Skeletal muscle satellite cell (primary cell): ENCODE data around the gene SUPV3L1.
A peak's percentile ranks its signal among the peaks of the same experiment; 100 is the strongest.

ENCODE experiments used
- H3K27me3 ChIP-seq: 2 replicates; pipeline ENCODE4 v1.7.0; 2013; ENCODE audit warnings: low read length; ENCODE audit not compliant: control insufficient read depth, insufficient read depth
- H3K36me3 ChIP-seq: 2 replicates; pipeline ENCODE4 v1.7.0; 2013; ENCODE audit warnings: mild to moderate bottlenecking, control low read depth, low read length; ENCODE audit not compliant: insufficient read depth
- H3K4me1 ChIP-seq: 2 replicates; pipeline ENCODE4 v1.7.0; 2013; ENCODE audit warnings: low read length; ENCODE audit not compliant: control insufficient read depth, insufficient read depth
- H3K4me2 ChIP-seq: 2 replicates; pipeline ENCODE4 v1.7.0; 2013; ENCODE audit warnings: mild to moderate bottlenecking, low read length
- H3K4me3 ChIP-seq: 2 replicates; pipeline ENCODE4 v1.7.0; 2013; ENCODE audit warnings: low read length
- H3K9ac ChIP-seq: 2 replicates; pipeline ENCODE4 v1.7.0; 2013; ENCODE audit warnings: mild to moderate bottlenecking, low read depth, low read length, moderate library complexity
- H3K9me3 ChIP-seq: replicated peaks from 2 replicates; pipeline ENCODE4 v1.7.0; 2013; ENCODE audit warnings: mild to moderate bottlenecking, control low read depth, low read length

SUPV3L1 gene

DNA sequence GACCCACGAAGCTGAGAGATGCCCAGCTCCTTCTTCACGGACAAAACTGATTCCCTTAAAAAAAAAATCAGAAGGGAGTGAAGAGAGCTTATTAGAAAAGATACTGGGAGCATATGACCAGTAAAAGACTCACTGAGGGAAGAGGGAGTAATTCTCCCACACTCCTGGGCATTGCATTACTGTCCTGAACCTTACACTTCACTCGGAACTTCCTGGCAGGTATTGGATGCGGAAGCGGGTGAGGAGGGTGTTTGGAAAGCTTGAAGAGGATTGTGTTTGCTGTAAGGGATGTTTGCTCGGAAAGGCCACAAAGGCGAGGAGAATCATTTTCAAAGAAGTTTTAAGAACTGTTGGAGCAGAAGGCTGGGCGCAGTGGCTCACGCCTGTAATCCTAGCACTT lies 40.5 kb downstream of the SUPV3L1 start:
- H3K9me3 ChIP-seq: no peaks in the 10 kb centered on the region
- H3K4me3 ChIP-seq: no peak overlapping the region
- H3K4me2 ChIP-seq: no peak overlapping the region
- no peaks in the 10 kb centered on the region for H3K36me3 ChIP-seq
- peaks cover 23% of the 10 kb centered on the region for H3K4me1 ChIP-seq
- no peak overlapping the region for H3K9ac ChIP-seq
- no peaks in the 10 kb centered on the region for H3K27me3 ChIP-seq

DNA sequence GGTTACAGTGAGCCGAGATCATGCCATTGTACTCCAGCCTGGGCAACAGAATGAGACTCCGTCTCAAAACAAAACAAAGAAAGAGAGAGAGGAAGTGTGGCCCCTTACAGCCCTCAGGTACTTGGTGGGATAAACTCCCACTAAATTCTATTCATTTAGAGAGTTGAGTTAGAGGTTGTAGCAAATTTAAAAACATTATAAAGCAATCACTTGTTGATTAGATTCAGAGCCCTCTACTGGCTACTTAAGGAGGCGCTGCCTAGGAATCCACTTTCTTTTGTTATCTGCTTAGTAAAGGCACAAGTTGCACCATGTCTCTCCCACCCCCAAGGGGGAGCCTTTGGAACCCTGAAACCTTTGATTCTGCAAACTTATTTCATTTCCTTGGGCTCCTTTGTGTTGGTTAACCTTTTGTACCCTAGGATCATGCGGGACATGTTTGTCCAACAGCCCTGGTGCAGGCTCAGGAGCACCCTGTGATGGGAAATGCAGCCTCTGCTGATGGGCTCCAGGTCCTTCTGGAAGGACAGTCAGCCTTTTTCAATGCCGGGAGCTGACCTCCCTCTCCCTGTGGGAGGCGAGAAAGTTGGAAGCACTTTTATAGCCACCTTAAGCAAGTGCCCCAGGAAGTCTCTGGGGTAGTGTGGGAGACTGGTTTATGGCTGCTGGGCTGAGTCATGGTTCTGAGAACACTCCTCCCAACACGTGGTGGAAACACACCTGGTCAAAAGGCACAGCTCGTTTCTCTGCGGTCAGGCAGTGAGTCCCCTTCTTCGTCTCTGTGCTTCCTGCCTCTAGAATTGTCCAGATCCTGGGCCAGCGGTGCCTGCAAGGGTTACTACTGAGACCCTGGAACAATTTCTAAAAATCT lies 42.4 kb downstream of the SUPV3L1 start:
- H3K9ac ChIP-seq: no peak overlapping the region
- no peak overlapping the region for H3K4me3 ChIP-seq
- H3K27me3 ChIP-seq: no peaks in the 10 kb centered on the region
- H3K9me3 ChIP-seq: no peaks in the 10 kb centered on the region
- peaks cover 20% of the 10 kb centered on the region for H3K4me1 ChIP-seq
- H3K36me3 ChIP-seq: no peaks in the 10 kb centered on the region
- H3K4me2 ChIP-seq: peak overlapping the region; percentile 51

DNA sequence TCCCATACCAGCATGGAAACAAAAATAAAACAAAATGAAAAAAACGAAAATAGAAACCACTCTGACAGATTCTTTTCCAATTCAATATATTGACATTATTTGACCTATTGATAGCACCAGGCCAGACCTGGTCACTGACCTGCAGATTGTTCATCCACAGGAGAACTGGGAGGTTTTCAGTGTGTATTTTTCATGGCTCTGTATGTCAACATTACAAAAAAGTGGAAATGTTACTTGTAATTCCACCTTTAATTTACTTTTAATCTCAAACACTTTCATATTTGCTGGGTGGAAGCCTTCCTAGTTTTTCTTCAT lies 43.0 kb downstream of the SUPV3L1 start:
- H3K4me3 ChIP-seq: no peak overlapping the region
- H3K36me3 ChIP-seq: no peaks in the 10 kb centered on the region
- H3K9me3 ChIP-seq: no peaks in the 10 kb centered on the region
- no peaks in the 10 kb centered on the region for H3K27me3 ChIP-seq
- H3K9ac ChIP-seq: no peak overlapping the region
- H3K4me1 ChIP-seq: peaks cover 20% of the 10 kb centered on the region
- no peak overlapping the region for H3K4me2 ChIP-seq

DNA sequence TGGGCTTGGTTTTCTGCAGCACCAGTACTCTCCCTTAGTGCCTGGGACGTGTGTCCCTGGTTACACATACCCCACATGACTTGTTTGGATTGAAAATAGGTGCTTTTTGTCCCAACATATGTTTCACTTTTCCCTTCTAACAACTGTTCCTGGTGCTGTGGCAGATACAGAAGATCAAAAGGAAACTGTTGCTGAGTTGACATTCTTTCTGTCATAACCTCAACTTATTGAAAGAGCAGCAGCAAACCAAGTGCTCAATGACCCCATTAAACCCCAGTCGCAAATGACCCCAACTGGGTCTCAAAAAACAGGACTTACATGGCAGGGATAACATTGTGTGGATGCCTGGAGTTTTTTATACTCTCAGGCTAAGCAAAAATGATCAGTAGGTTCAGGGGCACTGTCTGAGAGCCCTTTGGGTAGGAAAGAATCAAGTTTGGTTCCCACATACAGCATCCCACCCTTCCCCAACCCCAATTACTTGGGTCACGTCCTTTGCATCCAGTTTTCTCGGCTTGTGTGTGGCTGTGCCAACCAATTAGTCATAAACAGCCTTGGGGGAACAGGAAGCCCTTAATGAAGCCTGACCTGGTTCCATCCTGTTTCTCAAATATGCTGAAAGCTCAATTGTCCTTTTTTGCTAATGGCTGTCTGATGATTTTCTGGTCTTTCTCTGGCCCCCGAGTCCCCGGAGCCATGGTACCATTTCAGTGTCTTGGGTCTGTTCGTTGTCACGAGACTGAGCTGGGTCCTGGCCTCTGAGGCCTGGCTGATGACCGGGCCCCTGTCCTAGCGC lies 45.0 kb downstream of the SUPV3L1 start:
- no peaks in the 10 kb centered on the region for H3K36me3 ChIP-seq
- H3K27me3 ChIP-seq: no peaks in the 10 kb centered on the region
- no peaks in the 10 kb centered on the region for H3K9me3 ChIP-seq
- H3K4me2 ChIP-seq: no peak overlapping the region
- H3K4me3 ChIP-seq: no peak overlapping the region
- H3K9ac ChIP-seq: no peak overlapping the region
- peaks cover 20% of the 10 kb centered on the region for H3K4me1 ChIP-seq

DNA sequence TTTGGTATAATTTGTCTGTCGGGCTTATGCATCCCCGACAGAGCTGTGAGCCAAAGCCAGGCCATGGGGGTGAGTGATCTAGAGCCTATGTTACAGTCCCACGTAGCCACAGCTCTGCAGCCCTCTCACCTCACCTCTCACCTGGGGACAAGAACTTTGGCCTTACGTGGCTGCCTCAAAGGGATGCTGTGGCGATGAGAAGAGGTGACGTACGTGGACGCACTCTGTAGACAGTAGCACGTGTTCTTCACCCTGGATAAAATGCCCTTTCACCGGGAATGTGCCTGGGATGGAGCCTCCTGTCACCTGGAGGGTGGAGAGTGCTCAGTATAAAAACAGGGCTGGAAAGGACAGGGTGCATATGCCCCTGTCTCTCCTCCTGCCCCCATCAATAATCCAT lies 45.6 kb downstream of the SUPV3L1 start:
- Histone ChIP-seq H3K9ac (no peak overlapping the region), H3K4me1 (peaks cover 20% of the 10 kb centered on the region), H3K4me2 (no peak overlapping the region), H3K36me3 (no peaks in the 10 kb centered on the region), H3K27me3 (no peaks in the 10 kb centered on the region), H3K9me3 (no peaks in the 10 kb centered on the region), H3K4me3 (no peak overlapping the region)

DNA sequence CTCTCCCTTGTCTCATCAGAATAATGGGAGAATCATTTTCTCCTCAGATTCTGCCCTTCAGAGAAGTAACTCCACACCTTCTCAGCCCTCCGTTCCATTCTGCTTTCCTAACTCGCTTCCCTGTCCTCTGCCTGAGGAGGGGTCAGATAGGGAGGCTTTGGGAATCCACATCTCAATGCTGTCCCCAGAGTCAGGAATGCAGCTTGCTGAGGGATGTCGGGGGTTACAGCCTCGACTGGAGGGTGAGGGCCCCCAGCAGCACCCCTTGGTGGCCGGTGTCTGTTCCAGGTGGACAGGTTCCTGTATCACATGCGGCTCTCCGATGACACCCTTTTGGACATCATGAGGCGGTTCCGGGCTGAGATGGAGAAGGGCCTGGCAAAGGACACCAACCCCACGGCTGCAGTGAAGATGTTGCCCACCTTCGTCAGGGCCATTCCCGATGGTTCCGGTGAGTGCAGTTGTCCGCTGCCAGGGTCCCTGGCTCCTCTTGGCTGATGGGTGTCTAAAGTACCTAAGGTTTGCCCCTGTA lies 47.0 kb downstream of the SUPV3L1 start:
- Histone ChIP-seq H3K4me3 (no peak overlapping the region), H3K9me3 (no peaks in the 10 kb centered on the region), H3K4me1 (peaks cover 22% of the 10 kb centered on the region), H3K36me3 (no peaks in the 10 kb centered on the region), H3K9ac (no peak overlapping the region), H3K27me3 (no peaks in the 10 kb centered on the region), H3K4me2 (no peak overlapping the region)

DNA sequence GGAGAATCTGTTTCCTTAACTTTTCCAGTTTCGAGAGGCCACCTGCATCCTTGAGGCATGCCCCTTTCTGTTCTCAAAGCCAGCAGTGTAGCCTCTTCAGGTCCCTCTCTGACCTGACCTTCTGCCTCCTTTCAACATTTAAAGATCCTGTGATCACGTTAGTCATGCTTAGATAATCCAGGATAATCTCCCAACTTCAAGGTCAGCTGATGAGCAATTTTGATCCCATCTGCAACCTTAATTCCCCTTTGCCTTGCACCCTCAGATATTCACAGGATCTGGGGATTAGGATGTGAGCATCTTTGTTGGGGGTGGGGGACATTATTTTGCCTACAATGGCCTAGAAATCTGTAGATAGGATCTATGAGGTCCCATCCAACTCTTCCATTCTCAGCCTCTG lies 48.1 kb downstream of the SUPV3L1 start:
- Histone ChIP-seq H3K4me3 (no peak overlapping the region), H3K36me3 (no peaks in the 10 kb centered on the region), H3K9me3 (no peaks in the 10 kb centered on the region), H3K4me1 (peaks cover 25% of the 10 kb centered on the region), H3K9ac (no peak overlapping the region), H3K27me3 (no peaks in the 10 kb centered on the region), H3K4me2 (no peak overlapping the region)

DNA sequence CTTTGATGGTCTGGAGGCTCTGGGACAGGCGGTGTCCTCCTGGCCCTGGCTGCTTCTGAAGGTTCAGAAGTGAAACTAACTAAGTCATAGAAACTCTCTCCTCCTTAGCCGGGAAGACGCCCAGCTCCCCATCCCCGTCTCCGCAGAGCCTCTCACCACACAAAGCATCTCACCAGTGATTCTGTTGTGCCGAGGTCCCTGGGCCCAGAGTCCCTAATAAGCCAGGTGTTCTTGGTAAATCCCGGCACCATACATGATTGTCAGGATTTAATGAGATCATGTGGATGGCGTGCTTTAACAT lies 49.5 kb downstream of the SUPV3L1 start:
- peaks cover 25% of the 10 kb centered on the region for H3K4me1 ChIP-seq
- no peaks in the 10 kb centered on the region for H3K9me3 ChIP-seq
- peak overlapping the region; percentile 51 for H3K4me2 ChIP-seq
- no peaks in the 10 kb centered on the region for H3K27me3 ChIP-seq
- no peaks in the 10 kb centered on the region for H3K36me3 ChIP-seq
- H3K9ac ChIP-seq: no peak overlapping the region
- no peak overlapping the region for H3K4me3 ChIP-seq

DNA sequence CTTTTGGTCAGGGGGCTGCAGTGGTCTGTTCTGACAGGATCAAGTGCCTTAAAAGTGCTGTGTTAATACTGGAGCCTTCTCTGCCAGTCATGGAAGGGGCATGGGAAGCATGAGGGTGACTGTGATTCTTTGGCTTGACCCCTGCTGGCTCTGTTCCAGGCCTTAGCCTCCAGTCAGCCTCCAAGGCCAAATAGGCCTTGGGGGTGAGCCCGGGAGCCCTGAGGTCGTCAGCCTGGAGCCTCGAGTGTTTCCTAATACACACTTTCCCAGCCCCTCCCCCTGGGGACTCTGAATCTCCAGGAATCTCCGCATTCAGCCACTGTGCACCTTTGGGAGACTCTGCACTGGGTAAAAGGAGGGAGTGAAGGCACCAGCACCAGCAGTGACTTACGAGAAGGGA lies 50.1 kb downstream of the SUPV3L1 start:
- no peaks in the 10 kb centered on the region for H3K9me3 ChIP-seq
- H3K9ac ChIP-seq: no peak overlapping the region
- peaks cover 23% of the 10 kb centered on the region for H3K4me1 ChIP-seq
- H3K27me3 ChIP-seq: no peaks in the 10 kb centered on the region
- no peaks in the 10 kb centered on the region for H3K36me3 ChIP-seq
- no peak overlapping the region for H3K4me2 ChIP-seq
- no peak overlapping the region for H3K4me3 ChIP-seq

DNA sequence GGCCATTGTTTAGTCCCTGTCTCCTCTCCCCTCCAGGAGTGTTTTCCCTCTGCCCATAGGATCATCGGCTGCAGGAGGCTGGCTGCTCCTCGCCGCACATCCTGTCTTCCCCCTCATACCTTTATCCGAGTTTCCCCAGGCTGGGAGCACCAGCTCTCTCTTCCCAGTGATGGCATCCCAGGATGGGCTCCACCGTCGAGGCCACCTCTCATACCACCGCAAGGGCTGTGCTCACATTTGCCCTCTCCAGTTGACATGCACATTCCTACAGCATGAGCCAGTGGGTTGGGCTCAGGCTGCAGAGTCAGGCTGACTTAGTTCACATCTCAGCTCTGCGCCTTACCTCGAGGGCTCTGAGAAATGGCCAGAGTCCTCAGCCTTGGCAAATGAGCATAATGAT lies 52.2 kb downstream of the SUPV3L1 start:
- H3K9me3 ChIP-seq: no peaks in the 10 kb centered on the region
- no peaks in the 10 kb centered on the region for H3K27me3 ChIP-seq
- peak overlapping the region; percentile 1 for H3K4me2 ChIP-seq
- H3K9ac ChIP-seq: no peak overlapping the region
- no peak overlapping the region for H3K4me3 ChIP-seq
- H3K4me1 ChIP-seq: peaks cover 19% of the 10 kb centered on the region
- no peaks in the 10 kb centered on the region for H3K36me3 ChIP-seq

DNA sequence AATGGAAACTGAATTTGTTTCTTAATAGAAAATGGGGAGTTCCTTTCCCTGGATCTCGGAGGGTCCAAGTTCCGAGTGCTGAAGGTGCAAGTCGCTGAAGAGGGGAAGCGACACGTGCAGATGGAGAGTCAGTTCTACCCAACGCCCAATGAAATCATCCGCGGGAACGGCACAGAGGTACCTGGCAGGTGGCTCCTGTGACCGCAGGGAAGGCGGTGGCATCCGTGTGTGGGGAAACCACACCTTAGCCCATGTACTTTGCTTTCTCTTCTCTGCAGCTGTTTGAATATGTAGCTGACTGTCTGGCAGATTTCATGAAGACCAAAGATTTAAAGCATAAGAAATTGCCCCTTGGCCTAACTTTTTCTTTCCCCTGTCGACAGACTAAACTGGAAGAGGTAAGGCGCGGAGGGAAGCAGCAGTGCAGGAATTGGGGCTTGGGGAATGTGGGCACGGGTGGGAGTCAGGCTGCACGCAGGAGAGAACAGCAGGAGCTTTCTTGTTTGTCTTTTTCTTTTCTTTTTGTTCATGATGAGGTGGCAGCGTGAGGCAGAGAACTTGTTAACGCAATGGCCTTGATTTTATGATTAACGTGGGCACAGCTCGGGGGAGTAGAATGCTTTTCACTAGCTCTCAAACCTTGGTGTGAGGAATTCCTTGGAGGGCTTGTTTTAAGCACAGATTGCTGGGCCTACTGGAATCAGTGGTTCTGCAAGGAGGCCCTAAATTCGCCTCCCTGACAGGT lies 52.9 kb downstream of the SUPV3L1 start:
- no peaks in the 10 kb centered on the region for H3K27me3 ChIP-seq
- peak overlapping the region; percentile 1 for H3K4me2 ChIP-seq
- no peak overlapping the region for H3K9ac ChIP-seq
- no peak overlapping the region for H3K4me3 ChIP-seq
- H3K36me3 ChIP-seq: no peaks in the 10 kb centered on the region
- peaks cover 21% of the 10 kb centered on the region for H3K4me1 ChIP-seq
- no peaks in the 10 kb centered on the region for H3K9me3 ChIP-seq
